ENCODE measurements around the gene TRIM2.

DNA sequence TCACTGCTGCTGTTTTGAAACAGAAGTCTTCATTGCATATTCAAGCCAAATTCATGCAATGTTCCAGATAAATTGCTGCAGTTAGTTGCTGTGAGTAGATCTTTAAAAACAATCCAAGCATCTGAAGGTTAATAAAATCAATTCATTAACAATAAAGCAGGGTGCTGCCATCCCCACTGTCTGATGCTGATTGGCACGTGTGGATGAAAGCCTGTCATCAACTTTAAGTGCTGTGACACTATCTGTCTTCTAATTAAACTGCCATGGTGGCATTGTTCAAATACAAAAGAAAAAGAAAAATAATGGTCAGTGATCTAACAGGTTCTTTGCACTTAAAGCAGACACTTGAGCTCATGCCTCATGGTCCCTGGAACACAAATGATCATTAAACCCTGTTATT lies 77.2 kb downstream of the TRIM2 start:
- TF ChIP-seq POLR2AphosphoS5 (IDR thresholded peaks at IDR 0.05; ENCODE audit: low read depth) = no peak
- no peak for TF ChIP-seq EZH2phosphoT487 (IDR thresholded peaks at IDR 0.05; ENCODE audit: unreplicated experiment)
- TF ChIP-seq, protein P1, sequence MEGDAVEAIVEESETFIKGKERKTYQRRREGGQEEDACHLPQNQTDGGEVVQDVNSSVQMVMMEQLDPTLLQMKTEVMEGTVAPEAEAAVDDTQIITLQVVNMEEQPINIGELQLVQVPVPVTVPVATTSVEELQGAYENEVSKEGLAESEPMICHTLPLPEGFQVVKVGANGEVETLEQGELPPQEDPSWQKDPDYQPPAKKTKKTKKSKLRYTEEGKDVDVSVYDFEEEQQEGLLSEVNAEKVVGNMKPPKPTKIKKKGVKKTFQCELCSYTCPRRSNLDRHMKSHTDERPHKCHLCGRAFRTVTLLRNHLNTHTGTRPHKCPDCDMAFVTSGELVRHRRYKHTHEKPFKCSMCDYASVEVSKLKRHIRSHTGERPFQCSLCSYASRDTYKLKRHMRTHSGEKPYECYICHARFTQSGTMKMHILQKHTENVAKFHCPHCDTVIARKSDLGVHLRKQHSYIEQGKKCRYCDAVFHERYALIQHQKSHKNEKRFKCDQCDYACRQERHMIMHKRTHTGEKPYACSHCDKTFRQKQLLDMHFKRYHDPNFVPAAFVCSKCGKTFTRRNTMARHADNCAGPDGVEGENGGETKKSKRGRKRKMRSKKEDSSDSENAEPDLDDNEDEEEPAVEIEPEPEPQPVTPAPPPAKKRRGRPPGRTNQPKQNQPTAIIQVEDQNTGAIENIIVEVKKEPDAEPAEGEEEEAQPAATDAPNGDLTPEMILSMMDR (conservative IDR thresholded peaks at IDR 0.05; ENCODE audit: low read depth in 2 of 2) = no peak
